ELR (cell line): ENCODE measurements around the gene HSPB9.

Experiments
- DNase-seq: peaks from one replicate; pipeline ENCODE4 v3.0.0-alpha.2; 2015; ENCODE audit warnings: low read depth

The HSPB9 gene, protein sequence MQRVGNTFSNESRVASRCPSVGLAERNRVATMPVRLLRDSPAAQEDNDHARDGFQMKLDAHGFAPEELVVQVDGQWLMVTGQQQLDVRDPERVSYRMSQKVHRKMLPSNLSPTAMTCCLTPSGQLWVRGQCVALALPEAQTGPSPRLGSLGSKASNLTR

DNA sequence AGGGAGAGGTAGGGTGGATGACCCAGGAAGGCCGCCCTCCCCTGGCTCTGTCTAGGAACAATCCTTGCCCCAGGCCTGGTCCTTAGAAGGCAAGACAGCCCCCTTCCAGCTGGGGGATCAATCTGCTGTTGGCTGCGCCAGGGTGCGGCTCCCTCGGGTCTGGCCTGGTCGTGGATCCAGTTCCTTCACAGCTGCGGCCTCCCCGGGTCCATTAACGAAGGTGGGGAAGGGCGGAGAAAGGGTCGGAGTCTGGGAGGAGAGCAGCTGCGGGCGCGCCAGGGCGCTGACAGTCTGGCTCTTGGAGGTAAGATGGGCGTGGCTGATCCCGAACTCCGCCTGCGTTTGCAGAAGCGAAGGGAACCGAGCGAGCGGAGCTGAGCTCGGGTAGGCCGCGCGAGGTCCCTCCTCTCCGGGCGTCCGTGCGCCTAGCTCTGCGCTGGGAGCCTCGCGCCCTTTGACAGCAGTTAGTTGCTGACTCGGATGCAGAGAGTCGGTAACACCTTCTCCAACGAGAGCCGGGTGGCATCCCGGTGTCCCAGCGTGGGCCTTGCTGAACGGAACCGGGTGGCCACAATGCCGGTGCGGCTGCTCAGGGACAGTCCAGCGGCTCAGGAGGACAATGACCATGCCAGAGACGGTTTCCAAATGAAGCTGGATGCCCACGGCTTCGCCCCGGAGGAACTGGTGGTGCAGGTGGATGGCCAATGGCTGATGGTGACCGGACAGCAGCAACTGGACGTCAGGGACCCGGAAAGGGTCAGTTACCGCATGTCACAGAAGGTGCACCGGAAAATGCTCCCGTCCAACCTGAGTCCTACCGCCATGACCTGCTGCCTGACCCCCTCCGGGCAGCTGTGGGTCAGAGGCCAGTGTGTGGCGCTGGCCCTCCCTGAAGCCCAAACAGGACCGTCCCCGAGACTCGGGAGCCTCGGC, at the start of gene HSPB9:
Gene HSPB9 (plus strand): TSS at position 434 of the 933 bp plus-strand sequence. CDS start 47 bp downstream, at position 481.
- no peak for DNase-seq

GRCh38 chr17:42075789-42076188, 46.8 kb upstream of the HSPB9 start:
- no peak for DNase-seq

GRCh38 chr17:42076797-42077559, 45.6 kb upstream of the HSPB9 start:
- DNase-seq = no peak

GRCh38 chr17:42077755-42078154, 44.8 kb upstream of the HSPB9 start:
- DNase-seq = no peak

- no peak for DNase-seq
These were observed 44.1 kb upstream of the HSPB9 start for GRCh38 chr17:42078396-42079043.

GRCh38 chr17:42079541-42079940, 43.1 kb upstream of the HSPB9 start:
- DNase-seq = no peak

DNA sequence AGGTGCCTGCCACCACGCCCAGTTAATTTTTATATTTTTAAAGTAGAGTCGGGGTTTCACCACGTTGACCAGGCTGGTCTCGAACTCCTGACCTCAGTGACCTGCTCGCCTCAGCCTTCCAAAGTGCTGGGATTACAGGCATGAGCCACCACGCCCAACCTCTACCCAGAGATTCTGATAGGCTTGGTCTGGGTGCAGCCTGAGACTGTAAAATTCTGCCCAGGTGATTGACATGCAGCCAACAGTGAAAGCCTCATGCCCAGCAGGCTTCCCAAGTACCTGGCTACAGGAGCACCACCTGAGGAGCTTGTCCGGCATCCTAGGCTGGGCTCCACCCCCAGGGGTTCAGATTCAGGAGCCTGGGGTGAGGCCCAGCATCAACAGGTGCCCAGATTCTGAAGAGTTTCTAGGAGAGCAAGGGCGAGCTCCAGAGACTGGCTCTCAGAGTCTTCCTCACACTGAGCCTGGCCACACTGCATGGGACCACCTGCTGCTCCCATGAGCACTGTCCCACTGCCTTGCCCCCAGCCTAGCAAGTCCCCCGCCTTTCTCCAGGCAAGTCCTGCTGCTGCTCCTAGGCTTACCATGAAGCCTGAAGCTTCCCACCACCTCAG, 41.0 kb upstream of the HSPB9 start:
- no peak for DNase-seq

- no peak for DNase-seq
These were observed 35.4 kb upstream of the HSPB9 start for GRCh38 chr17:42087042-42087701.

- no peak for DNase-seq
These were observed 34.6 kb upstream of the HSPB9 start for GRCh38 chr17:42087736-42088705.

GRCh38 chr17:42088736-42089135, 33.9 kb upstream of the HSPB9 start:
- no peak for DNase-seq

DNA sequence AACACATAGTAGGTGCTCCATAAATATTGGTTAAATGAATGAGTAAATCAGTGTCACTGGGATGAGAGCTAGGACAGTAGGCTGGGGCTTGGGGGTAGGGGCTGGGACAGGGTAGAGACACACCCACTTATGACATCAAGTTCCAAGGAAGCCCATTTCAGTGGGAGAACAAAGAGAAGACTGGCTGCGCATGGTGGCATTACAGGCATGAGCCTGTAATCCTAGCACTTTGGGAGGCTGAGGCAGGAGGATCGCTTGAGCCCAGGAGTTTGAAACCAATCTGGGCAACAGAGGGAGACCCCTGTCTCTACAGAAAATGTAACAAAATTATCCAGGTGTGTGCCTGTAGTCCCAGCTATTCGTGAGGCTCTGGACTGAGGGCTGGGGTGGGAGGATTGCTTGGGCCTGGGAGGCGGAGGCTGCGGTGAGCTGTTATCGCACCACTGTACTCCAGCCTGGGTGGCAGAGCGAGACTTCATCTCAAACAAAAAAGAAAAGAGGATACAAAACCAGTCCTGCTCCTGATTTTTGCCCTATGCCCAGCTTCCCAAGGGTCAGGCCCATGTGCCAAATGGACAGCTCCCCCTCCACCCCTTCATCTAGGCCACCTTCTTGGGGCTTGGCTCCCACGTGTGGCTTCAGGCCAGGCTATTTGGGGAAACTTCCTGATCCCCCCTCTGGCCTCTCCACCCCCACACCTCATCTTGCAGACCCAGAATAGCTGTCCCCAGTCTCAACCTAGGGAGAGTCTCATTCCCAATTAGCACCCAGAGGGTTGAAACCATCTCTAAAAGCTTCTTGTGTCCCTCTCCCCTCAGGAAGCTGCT, 31.4 kb upstream of the HSPB9 start:
- no peak for DNase-seq

- DNase-seq = no peak
These were observed 29.7 kb upstream of the HSPB9 start for GRCh38 chr17:42092939-42093338.

DNA sequence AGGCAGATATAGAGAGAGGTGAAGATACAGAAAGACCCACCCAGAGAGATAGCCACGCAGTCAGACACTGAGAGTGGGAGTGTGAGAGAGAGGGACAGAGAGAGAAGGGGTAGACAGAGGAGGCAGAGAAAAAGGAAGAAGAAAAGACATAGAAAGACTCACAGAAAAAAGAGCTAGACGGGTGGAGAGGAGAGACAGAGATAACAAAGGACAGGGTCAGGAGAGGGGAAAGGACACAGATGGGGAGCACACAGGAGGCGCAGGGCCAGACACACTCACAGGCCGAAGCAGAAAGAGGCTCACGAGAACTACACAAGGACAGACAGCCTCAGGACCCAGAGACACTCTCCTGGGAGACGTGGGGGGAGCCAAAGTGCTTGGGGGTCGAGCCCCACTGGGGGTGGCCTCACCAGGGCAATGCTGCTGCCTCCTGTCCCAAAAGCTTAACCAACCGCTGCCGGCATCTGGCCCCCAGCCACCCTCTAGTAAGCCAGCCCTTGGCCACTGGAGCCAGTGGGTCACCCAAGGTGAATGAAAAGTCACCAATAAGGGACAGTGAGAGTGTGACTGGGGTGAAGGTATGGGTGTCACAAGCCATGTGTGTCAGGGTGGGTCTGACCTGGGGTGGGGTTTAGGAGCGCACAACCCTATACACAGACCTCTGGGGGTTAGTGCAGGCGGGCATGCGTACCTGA, 28.1 kb upstream of the HSPB9 start:
- no peak for DNase-seq

- no peak for DNase-seq
These were observed 26.1 kb upstream of the HSPB9 start for GRCh38 chr17:42096360-42097111.

- no peak for DNase-seq
These were observed 24.6 kb upstream of the HSPB9 start, which contains the start of gene ZNF385C for GRCh38 chr17:42097691-42098631. ZNF385C (minus strand) TSS chr17:42098473; CDS start chr17:42063056, 35,417 bp downstream.

GRCh38 chr17:42098730-42099399, 23.7 kb upstream of the HSPB9 start:
- DNase-seq = no peak
